HG03039 (cell line): ENCODE results near the gene DIPK1A.

ENCODE experiments used
- ATAC-seq: cut with Tn5 transposase; IDR thresholded peaks from one replicate; pipeline ENCODE4 v1.9.1; 2021; ENCODE audit warnings: mild to moderate bottlenecking, moderate library complexity; ENCODE audit not compliant: unreplicated experiment

The DIPK1A gene

DNA sequence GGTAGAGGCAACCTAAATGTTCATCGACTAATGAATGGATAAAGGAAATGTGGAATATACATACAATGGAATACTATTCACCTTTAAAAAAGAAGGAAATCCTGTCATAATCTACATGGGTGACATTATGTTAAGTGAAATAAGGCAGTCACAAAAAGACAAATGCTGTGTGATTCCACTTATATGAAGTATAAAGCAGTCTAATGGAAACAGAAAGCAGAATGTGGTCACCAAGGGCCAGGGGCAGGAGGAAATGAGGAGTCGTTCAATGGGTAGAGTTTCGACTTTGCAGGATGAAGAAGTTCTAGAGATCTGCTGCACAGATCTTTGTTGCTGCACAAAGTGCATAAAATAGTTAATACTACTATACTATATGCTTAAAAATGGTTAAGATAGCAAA is 7.8 kb downstream of the DIPK1A start:
- ATAC-seq = peak; percentile 39

DNA sequence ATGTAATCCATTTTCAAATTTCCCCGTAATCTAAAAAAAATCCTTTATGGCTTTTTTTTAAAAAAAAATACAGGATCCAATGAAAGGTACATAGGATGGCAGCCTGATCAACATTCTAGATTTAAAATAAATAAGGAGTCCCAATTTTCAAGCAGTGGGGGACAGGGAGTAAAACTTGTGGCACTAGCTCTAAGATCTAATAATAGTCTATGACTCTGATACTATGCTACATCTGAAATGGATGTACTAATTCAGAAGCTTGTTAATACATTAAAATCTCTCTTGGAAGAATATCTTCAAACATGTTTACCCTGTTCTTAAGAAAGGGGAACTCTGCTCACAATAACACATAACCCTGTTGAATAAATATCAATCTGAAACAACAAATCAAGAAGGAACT is 8.5 kb downstream of the DIPK1A start:
- ATAC-seq = no peak

DNA sequence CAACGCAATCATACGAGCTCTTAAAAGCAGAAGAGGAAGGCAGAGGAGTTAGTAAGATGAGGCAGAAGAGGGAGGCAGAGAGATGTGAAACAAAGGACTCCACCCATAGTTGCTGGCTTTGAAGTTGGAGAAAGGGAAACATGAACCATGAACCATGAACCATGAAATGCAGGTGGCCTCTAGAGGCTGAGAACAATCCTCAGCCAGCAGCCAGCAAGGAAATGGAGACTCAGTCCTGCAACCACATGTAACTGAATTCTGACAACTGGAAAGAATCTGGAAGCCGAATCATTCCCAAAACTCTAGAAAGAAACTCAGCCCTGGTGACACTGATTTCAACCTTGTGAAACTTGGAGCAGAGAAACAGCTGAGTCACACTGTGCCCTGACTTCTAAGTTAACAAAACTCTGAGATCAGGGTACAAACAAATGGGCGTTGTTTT is 10.1 kb downstream of the DIPK1A start:
- ATAC-seq = peak; percentile 65

DNA sequence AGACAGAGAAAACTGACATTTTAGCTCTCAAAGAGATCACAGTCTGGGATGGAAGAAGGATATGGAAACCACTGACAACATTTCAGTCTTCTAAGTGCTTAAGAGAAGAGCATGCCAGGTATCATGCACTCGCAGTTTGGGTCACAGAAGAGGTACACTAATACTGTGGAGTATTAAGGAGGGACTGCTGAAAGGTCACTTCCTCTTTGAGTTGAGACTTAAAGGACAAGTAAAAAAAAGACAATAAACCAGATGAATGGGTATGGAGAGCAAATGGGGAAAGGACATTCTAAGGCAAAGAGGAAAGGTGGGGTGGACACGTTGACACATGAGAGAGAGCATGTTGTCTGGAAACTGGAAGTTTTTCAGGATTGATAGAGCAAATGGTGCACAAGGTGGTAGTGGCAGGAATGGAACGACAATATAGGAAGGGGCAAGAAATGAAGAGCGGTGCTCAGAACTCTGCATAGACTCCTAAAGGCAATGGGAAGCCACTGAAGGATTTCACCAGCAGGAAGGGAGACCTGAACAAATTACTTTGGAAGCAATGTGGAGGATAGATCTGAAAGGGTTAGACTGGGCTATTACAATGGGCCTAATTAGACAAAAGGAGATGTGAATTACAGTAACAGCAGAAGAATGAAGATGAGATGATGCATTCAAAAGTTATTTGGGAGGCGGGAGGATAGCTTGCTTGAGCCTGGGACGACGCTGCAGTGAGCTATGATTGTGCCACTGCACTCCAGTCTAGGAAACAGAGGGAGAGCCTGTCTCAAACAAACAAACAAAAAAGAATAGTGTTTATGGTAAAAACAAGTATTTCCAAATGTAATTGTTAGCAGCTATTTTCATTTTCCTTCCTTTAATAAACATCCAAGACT is 11.1 kb downstream of the DIPK1A start:
- ATAC-seq = no peak

DNA sequence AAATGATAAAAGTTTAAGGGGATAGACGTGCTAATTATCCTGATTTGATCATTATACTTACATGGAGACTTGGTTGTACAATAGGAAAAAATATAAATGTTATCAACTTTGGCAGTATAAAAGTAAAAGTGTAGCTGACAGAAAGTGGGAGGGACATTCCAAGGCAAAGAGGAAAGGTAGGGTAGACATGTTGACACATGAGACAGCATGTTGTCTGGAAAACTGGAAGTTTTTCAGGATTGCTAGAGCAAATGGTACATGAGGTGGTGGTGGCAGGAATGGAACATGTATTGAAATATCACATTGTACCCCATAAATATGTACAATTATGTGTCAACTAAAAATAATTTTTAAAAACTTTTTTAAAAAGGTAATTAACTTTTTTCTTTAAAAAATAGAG is 13.2 kb downstream of the DIPK1A start:
- ATAC-seq = no peak

DNA sequence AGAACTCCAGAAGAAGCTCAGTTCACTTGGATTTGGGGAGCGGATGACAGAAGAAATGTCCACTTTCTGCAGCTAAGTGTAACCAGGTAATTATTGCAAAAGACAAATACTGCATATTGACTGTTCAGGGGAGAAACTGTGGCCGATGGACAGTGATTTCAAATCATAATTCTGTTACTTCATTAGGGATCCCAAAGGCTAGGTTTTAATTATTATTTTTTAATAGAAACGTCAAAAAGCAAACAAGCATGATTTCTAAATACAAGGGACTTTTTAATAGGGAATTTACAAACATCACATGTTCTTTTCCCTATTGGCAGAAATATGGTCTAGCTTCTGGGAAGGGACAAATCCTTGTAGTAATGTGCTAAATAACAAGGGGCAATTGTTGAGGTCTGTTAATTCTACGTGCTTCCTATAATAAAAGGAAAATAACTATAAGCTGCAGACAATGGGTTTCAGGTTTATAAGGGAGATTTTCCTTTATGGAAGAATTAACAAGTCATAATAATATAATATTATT is 15.5 kb downstream of the DIPK1A start:
- ATAC-seq = no peak

DNA sequence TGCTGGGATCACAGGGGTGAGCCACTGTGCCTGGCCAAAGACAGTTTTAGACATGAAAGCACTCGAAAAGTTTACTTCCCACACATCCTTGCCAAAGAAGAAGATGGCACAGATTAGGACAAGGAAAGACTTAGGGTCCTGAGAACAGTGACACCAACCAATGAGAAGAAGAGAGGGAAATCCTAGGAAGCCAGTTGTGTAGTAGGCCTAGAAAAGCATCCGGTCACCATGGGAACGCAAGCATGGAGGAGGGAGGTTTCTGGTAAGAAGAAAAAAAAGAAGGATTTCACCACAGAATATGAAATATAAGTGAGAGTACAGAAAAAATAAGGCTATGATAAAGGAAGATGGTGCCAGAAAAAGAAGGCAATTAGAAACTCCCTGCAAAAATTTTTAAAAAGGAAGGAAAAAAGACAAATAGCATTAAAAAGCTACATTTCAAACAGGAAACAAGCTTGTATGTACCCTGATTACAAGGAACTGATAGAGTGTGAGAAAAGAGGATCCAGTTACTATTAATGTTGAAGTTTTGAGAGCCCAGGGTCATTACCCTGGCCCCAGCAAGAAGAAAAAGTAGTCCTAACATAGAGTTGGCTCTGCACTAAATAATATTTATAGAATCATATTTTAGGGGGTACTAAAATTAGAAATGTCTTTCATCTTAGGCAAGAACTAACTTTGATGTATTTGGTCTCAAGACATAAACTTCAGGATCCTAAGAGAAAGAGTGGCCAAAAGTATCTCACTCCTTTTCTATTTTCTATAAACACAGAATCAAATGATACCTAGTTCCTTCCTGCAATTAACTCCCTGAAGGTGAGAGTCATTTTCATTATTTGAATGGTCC is 16.1 kb downstream of the DIPK1A start:
- no peak for ATAC-seq

DNA sequence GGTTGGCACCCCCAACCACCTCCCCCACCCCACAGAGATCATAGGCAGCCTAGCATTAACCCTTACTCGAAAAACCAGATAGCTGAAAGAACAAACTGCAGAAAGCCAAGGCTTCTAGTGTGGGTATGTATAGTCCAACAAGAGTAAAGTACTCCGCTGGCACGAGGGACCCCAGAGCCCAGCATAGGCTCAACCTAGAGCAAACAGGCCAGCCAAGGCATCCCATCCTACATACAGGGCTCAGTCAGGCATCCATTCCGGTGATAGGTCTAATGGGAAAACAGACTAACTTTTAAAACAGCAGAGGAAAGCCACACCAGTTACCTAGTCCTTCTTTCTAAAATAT is 17.8 kb downstream of the DIPK1A start:
- no peak for ATAC-seq

DNA sequence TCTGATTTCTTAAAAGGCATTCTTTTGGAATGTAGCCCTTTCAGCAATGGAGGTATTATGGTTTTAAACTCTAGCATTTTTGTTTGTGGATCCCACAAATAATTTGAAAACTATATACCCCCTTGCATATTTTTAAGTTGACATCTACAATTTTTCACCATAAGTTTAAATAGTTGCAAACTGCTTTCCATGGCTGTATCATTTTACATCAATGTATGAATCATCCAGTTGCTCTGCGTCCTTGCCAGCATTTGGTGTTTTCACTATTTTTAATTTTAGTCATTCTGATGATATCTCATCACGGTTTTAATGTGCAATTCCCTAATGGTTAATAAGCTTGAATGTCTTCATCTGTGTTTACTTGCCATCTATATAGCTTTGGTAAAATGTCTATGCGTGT is 20.7 kb downstream of the DIPK1A start:
- no peak for ATAC-seq

DNA sequence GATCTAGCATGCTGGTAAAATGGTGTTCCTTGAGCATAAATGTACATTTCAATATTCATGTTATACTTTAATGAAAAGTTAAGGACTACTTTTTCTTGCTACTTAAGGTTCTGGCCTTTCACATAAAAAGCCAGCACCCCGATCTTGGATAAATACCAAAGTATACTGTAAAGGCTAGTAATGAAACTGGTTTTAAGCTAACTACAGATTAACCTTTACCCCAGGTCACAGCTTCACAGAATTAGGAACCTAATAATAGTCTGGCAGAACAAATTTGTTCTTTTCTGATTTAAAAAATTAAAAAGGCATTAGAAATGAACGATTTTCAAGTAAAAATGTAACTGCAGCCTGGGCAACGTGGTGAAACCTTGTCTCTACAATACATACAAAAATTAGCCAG is 23.5 kb downstream of the DIPK1A start:
- ATAC-seq = no peak

DNA sequence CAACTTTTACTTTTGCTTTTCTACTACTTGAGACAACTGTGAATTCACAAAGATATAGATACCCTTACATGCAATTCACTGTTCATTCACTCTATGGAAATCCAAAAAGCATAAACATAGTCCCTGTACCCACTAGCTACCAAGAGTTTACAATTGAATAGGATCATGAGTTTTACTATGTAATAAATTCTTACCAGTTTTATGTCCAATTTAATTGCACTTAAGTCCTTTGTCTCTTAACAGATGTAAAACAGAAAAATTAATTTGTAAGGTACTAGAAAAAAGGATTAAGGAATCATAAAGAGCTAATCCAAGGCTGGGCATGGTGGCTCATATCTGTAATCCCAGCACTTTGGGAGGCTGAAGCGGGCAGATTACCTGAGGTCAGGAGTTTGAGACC is 24.4 kb downstream of the DIPK1A start:
- ATAC-seq = no peak

DNA sequence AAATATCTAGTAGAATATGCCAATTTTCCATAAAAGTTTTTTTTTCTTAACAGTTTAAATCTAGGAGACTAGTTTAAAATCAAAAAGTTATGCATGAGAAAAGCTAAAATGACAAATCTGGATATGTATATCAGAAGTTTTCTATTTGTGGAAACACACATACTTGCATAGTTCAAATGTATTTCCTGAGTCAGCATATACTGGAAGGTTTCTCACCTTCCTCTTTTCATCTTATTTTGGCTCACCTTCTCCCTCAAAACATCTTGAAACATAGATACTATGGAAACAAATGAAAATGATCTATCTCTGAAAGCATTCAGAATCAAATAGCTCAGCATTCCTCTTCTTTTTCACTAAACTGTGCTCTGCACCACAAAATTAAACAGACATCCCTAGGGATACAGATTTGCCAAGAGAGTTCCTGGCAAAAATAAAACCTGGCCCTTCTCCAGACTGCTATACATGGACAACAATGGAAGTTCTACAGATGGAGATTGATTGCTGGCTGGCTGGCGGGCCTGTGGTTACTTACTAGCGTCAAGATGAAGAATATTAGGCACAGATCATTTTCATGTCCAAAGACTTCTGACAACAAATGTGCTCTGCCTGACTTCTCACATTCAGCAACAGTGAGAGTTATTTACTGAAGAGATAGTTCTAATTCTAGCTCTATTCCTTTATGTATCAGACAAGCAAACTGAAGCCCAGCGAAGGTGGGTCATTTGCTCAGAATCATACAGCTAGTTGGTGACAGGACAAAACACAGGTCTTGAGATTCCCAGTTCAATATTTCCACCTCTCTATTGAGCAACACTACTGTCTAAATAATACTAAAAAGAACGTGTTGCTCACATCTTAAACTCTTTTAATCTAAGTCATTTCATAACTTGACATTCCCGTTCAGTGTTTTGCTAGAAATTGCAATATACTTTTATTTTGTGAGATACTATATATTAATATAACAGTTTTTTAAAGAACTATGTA is 26.6 kb downstream of the DIPK1A start:
- ATAC-seq = no peak

DNA sequence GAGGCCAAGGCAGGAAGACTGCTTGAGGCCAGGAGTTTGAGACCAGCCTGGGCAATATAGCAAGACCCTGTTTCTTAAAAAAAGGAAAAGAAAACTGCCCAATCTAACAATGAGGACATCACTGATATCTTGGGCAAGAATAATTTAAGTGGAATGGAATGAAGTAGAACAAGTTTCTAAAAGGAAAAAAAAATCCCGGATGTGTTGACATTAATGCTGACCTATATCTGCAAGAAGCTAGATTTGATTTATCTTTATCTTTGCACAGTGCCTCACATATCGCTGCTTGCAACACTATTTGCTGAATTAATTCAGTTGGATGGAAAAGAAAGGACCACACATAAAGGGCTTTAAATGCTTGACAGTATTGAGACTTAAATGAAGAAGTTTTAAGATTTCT is 27.8 kb downstream of the DIPK1A start:
- ATAC-seq = no peak

DNA sequence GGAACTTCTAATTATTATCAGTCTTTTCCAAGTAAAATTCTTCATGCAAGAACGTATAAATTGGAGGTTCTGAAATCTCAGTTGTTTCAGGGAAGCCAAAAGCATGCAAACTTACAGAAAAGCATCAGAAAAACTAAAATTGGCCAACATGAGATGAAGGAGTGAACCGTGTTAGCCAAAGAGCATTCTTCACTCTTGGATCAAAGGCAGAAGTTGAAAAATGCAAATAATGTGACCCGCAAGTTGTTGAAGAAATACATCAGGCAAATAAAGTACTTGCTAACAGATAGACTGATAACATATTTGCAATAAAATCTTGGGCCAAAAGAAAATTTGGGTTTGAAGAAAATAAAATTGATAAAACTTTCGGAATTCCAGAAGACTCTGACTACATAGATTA is 29.6 kb downstream of the DIPK1A start:
- ATAC-seq = no peak

DNA sequence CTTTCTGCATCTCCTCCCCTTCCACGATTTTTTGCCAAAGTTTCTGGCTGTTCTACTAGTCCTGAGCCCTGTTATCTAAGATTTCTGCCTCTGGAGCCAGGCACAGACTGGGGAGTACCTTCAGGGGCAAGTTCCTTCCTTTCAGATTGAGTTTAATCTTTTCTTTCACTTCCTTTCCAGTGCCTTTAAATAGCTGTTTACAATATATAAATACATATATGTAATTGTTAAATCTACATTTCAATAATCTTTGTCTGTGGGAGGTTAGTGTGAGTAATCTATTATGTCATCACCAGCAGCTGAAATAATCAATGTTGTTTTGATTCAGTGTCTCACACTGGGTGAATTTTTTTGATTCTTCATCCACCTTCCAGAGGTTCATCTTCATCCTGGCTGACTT is 31.8 kb downstream of the DIPK1A start:
- ATAC-seq = no peak

DNA sequence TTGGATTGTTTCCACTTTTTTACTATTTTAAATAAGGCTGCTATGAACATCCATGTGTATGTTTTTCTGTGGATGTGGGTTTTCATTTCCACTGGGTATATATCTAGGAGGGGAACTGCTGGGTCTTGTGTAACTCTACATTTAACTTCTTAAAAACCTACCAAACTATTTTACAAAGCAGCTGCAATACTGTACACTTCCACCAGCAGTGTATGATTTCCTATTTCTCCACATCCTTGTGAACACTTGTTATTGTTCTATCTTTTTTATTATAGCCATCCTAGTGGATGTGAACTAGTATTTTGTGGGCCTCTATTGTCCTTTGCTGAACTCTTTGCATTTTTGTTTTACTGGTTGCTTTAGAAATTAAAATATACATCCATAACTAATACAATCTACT is 33.4 kb downstream of the DIPK1A start:
- no peak for ATAC-seq

DNA sequence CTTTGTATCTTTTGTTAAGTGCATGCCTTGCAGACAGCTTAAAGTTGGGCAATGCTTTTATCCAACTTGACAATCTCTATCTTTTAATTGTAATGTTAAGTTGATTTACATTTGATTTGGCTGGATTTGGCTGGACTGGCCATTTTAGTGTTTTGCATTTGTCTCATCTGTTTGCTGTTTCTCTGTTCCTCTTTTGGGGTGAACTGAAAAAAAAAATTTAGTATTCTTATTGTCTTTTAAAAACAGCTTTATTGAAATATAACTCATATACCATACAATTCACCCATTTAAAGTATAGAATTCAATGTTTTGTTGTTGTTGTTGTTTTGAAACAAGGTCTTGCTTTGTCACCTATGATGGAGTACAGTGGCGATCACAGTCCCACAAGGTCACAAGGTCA is 34.4 kb downstream of the DIPK1A start:
- ATAC-seq = no peak

DNA sequence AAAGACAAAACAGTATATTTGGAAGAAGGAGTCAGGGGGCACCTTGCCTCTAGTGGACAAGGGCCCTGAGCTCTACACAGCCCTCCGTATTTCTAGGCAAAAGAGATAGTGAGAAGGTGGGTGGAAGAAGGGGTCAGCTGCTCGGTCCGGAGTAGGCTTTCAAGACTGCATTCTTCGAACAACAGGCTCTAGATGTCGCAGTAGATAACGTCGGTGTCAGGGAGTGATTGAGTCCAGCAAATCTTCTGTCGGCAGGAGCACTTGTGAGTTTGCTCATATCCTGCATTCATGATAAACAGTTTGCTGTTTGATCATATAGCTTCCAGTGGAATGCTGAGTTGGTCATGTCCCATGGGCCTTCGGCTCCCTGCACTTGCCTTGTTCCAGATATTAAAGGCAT is 36.8 kb downstream of the DIPK1A start:
- ATAC-seq = no peak

DNA sequence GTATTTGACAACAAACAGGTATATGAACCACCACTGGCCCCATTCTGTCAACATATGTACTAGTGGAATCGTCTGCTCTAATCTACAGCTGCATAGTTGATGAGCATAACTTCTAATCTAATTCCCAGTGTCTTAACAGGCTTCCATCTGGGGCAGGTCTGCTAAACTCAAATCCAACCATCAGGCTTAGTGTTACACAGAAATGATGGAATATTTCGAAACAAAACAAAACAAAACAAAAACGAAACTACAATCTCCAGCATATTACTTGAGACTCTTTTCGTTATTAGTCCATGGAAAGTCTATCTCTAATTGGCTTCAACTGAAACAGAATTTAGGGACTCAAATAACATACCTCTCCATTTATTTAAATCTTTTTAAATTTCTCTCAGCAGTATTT is 37.6 kb downstream of the DIPK1A start:
- no peak for ATAC-seq

DNA sequence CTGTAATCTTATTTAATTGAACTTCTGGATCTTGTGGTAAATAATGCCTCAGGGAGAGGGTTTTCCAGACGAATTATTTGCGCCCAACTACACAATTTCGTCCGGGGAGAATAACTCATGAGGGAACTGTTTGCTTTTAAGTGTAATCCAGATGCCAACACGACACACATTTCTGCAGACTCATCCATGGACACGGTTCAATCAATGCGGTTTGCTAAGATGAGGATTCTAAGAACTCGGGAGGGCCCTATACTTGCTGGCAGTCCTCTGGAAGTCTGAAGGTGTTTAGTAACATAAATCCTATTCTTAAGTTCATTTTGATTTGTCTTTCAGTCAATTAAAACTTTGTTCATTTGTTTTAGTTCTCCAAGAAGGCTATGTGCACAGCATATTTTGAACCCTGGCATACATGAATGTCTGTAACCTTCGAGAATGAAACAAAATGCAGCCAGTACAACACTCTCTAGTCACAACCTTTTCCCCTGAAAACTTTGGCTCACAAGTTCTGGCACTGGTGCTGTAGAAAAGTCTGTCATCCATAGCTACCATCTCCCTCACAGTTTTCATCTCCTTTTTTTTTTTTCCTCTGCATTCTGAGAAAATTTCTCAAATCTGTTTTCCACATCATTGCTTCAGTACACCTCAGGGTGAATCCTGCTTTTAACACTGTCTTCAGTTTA is 38.8 kb downstream of the DIPK1A start:
- ATAC-seq = no peak
